ENCODE measurements around the gene SYT12.

GRCh38 chr11:67060111-67060522, 37.2 kb downstream of the SYT12 start:
- no peak for TF ChIP-seq EZH2 (IDR thresholded peaks at IDR 0.05; ENCODE audit: low read depth)
- TF ChIP-seq, protein P1, sequence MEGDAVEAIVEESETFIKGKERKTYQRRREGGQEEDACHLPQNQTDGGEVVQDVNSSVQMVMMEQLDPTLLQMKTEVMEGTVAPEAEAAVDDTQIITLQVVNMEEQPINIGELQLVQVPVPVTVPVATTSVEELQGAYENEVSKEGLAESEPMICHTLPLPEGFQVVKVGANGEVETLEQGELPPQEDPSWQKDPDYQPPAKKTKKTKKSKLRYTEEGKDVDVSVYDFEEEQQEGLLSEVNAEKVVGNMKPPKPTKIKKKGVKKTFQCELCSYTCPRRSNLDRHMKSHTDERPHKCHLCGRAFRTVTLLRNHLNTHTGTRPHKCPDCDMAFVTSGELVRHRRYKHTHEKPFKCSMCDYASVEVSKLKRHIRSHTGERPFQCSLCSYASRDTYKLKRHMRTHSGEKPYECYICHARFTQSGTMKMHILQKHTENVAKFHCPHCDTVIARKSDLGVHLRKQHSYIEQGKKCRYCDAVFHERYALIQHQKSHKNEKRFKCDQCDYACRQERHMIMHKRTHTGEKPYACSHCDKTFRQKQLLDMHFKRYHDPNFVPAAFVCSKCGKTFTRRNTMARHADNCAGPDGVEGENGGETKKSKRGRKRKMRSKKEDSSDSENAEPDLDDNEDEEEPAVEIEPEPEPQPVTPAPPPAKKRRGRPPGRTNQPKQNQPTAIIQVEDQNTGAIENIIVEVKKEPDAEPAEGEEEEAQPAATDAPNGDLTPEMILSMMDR (conservative IDR thresholded peaks at IDR 0.05) = no peak
